GM08714 (cell line): Measurements from ENCODE around the gene COX8A.

ENCODE experiments used
- H3K4me3 ChIP-seq: fragments of 200-500 bp; sonication (Bioruptor generic); 2 replicates; pipeline ENCODE4 v1.5.1; 2014; ENCODE audit warnings: mild to moderate bottlenecking, low read length, inconsistent platforms
- ZNF274 ChIP-seq: IDR thresholded peaks from 2 replicates; pipeline ENCODE4 v1.6.1; 2012; ENCODE audit warnings: mild to moderate bottlenecking, low read depth, low read length

COX8A gene, protein sequence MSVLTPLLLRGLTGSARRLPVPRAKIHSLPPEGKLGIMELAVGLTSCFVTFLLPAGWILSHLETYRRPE

DNA sequence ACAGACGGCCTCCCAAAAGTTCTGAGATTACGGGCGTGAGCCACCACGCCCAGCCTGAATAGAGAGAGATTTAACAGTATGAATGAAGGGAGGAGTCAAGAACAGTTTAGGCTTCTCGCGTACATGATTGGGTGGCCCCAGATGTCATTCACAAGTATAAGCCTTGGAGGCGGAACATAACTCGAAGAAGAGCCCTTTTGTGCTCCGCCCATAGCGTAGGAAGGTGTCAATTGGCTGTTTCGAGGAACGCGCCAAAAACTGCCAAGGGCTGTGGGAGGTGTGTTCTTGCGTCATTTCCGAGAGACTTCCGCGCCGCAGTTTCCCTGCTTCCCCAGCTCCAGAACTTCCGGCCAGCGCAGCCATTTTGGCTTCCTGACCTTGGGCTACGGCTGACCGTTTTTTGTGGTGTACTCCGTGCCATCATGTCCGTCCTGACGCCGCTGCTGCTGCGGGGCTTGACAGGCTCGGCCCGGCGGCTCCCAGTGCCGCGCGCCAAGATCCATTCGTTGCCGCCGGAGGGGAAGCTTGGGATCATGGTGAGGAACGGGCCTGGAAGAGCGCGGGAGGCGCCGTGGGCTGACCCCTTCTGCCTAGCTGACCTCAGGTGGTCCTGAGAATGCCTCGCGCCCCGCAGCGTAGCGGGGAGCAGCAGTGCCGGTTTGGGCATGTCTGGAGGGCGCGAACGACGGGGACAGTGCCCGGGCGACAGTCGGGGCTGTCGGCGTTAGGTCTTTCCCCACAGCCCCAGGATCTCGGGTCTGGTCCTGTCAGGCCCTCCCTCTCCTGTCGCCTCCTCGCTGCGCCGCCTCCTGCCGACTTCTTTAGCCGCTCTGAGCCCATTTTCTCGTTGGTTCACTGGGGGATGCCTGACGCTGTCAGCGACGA, at the start of gene COX8A:
Gene COX8A, plus strand, starts transcription at position 362 of the 885 bp plus-strand sequence. Its CDS starts 61 bp downstream, at position 423.
- peak within 1 kb of the TSS; percentile 69 for H3K4me3 ChIP-seq
- TF ChIP-seq ZNF274: no peak

DNA sequence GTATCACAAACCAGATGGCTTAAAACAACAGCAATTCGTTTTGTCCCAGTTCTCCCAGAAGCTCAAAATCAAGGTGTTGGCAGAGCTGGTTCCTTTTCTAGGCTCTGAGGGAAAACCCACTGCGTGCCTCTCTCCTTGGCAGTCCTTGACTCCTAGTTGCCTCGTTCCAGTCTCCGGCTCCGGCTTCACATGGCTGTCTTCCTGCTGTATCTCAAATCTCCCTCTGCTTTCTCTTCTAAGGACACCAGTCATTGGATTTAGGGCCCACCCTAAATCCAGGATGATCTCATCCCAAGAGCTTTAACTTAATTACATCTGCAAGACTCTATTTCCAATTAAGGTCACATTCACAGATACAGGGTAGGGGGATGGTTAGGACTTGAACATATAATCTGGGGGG, 44.8 kb upstream of the COX8A start:
- H3K4me3 ChIP-seq: no peak overlapping the region
- TF ChIP-seq ZNF274: no peak

DNA sequence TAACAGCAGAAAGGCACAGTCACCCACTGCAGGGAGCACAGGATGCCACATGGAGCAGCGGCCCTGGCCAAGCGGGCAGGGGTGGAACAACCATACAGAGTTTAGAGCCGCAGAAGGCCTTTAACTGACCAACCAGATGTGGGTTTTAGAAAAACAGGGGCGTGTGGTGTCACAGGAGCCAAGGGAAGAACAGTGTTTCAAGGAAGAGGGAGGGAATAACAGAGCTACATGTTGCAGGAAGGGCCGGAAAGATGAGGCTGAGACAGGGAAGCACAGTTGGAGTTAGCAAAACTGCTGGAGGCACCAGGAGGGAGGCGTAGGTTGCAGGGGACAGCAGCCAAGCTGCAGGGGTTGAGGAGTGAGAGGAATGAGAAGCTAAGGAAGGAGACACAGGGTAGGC, 43.4 kb upstream of the COX8A start:
- H3K4me3 ChIP-seq: no peak overlapping the region
- TF ChIP-seq ZNF274: no peak

DNA sequence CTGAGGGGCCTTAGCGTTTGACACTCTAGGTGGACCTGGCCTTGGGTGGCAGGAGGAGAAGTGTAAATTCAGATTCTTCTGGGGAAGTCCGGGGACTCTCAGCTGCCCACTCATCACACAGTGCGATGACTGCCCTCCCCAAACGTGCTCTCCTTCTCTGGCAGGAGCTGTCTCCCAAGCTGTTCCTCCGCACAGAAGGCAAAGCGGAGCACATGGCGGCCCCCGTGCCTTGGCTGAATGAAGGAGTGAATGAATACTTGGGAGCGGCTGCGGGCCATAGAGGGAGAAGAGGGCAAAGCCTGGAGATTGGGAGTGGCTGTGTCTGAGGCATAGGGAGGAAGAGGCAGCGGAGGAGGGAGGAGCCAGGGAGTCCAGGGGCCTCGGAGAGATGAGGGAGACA, 42.5 kb upstream of the COX8A start:
- no peak for TF ChIP-seq ZNF274
- no peak overlapping the region for H3K4me3 ChIP-seq

DNA sequence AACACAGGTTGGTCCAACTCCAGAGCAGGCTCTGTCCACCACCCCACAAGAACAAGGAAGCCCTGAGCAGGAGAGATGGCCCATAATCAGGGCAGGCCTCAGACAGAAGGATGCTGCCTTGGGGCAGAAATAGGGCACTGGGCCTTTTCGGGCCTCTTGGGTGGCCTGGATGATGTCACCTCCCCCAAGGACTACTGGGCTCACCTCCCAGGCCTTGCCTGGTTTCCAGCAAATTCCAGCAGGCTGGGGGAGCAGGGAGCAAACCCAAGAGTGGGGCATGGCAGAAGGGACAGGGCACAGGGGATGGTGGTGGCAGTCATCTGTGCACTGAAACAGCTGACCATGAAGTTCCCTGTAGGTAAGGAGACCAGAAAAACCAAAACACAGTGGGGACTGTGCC, 41.0 kb upstream of the COX8A start:
- H3K4me3 ChIP-seq: no peak overlapping the region
- TF ChIP-seq ZNF274: no peak

DNA sequence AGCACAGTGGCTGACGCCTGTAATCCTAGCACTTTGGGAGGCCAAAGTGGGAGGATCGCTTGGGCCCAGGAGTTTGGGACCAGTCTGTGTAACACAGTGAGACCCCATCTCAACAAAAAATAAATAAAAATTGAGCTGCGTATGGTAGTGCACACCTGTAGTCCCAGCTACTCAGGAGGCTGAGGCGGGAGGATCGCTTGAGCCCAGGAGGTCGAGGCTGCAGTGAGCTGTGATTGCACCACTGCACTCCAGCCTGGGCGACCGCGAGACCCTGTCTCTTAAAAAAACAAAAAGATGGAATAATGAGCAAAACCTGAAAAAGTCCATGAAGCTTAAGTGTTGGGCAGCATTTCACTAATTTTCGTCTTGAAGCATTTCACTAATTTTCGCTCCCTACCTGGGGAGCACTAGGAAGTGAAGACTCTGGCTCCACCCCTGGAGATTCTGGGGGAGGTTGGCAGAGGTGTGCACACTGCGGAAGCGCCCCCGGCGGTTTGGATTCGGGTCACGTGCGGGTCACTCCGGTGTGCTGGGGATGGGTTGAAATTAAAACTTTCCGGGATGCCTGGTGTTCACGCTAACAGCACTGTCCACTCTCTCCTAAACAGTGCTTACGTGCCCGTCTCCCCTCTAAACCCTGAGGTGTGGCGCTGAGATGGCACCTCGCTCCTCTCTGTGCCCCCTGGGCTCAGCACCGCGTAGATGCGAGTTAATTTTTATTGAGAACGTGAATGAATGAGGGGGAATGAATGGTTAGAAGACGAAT, 36.5 kb upstream of the COX8A start:
- TF ChIP-seq ZNF274: no peak
- H3K4me3 ChIP-seq: peak overlapping the region; percentile 63; the same call in 1 of the 2 replicates

DNA sequence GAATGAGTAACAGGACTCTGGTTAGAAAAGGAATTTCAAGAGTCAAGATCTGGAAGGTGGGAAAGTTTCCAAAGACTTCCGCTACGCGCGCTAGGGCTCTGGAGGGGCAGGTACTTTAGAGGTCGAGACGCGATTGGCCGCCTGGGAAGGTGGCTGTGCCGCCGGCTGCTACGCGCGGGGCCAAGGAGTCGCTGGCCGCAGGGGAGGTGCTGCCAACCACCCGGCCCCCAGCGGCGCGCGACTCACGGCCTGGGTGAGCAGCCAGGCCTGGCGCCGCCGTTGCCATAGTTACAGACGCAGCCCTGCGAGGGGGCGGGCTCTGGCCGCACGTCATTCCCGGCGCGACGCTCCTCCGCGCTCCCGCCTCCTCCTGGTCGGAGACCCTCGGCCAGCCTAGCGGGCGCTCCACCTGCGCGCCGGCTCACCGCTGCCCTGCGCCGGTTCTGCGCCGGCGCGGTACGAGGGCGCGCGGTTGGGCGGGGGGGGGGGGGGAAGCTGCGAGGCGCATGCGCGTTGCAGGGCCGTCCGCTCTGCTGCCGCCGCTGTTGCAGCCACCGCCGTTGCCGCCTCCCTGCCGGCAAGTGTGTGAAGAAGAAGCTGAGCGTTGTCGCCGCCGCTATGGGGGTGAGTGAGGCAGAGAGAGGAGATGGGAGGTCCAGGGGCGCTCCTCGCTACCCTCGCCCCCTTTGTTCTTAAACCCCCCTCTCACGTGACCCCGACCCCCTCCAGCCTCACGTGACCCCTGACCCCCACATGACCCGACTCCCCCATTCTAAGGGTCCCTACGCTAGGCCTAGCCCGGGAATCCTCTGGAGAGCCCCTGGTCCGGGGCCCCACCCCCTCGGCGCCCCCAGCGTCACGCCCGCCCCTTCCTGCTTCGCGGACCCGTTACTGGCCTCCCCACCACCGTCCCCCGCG, 35.7 kb upstream of the COX8A start, which contains the start of gene NAA40:
Gene NAA40, plus strand, starts transcription at position 524 of the 918 bp plus-strand sequence. Its CDS starts 95 bp downstream, at position 619.
- no peak for TF ChIP-seq ZNF274
- H3K4me3 ChIP-seq: peak within 1 kb of the TSS; percentile 90

DNA sequence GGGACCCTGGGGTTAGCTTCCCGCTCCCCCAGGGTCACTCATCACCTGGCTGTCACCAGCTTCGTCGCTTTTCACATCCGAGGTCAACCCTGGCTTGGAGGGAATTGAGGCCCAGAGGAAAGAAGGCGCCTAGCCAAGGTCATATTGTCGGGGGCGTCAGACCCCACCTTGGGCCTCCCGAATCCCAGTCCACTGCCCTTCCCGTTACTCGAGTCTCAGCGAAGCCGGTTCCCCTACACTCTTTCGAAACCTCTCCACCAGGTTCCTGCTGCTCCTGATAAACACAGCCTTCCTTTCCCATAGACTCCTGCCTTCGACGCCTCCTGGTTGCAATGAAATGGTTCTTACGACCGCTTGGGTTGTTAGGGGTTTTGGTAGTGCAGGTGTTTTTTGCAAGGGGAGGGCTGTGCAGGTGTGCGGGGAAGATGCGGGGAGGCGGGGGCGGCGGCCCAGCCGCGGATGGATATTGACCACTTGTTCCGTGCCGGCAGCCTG, 35.0 kb upstream of the COX8A start:
- TF ChIP-seq ZNF274: no peak
- H3K4me3 ChIP-seq: peak overlapping the region; percentile 90

DNA sequence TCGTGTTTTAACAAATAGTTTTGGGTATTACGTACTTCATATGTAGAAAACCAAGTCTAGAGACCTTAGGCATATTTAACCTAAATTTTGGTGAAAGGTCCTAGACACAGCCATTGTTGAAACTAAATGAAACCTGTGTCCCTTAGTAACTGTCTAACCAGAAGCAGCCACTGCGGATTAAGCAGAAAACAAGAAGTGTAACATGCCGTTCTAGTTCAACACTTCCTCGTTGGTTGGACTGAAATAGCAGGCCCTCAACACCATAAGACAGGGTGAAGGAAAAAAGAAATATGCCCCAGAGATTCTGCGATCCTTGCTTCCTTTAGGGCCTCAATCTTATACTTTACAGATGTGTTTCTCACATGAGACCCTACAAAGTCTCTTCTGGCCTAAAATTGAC, 33.6 kb upstream of the COX8A start:
- H3K4me3 ChIP-seq: no peak overlapping the region

DNA sequence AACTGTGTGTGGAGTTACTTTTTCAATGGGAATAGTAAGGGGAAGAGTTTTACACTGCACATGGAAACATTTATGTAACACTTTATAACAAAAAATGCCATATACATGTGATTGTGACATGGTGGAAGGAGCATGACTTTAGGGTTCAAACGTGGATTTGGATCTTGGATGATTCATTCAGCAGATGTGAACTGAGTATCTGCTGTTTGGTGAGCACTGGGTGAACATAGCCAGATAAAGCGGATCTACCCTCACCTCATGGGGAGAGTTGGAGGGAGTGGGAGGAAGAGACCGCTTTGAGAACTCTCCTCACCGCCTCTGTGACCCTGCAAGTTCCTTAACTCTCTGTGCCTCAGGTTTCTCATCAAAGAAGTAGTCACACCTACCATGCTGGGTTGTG, 32.5 kb upstream of the COX8A start:
- H3K4me3 ChIP-seq: no peak overlapping the region
- no peak for TF ChIP-seq ZNF274

More for the DNA sequence above, 33.6 kb upstream of the COX8A start:
- no peak for TF ChIP-seq ZNF274

DNA sequence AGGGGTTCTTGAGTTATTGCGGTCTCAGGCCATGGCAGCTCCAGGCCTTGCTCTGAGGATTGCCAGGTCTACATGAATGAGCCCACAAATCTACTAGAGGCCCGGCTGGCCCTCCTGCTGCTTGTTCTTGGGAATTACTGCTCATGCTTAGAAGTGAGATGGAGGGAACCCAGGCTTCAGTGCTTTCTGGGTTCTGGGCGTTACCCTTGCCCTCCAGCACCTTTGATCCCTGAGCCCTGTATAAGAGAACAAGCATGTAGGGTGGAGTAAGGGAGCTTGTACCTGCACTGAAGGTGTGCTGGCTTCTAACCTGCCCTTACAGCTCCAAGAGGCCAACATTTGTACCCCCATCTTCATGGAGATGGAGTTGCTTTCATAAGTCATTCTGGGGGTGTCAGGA, 31.6 kb upstream of the COX8A start:
- no peak overlapping the region for H3K4me3 ChIP-seq
- no peak for TF ChIP-seq ZNF274

DNA sequence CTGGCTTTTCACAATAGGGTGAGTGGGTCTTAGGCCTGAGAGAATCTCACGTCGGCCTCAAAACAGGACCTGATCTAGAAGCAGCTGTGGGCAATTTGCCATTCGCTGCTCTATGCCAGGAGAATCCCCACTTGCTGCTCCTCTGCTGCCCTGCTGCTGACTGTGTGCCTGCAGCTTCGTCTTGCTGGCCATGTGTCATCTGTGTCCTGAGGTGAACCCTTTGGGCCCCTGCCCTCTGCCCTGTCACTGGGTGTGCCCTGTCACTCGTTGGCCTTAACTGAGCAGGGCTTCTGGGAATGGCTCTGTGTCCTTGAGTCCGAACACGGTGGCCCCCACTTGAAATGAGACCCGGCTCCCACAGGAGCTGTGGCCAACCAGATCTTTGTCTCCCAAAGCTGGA, 29.4 kb upstream of the COX8A start:
- no peak overlapping the region for H3K4me3 ChIP-seq
- TF ChIP-seq ZNF274: no peak

DNA sequence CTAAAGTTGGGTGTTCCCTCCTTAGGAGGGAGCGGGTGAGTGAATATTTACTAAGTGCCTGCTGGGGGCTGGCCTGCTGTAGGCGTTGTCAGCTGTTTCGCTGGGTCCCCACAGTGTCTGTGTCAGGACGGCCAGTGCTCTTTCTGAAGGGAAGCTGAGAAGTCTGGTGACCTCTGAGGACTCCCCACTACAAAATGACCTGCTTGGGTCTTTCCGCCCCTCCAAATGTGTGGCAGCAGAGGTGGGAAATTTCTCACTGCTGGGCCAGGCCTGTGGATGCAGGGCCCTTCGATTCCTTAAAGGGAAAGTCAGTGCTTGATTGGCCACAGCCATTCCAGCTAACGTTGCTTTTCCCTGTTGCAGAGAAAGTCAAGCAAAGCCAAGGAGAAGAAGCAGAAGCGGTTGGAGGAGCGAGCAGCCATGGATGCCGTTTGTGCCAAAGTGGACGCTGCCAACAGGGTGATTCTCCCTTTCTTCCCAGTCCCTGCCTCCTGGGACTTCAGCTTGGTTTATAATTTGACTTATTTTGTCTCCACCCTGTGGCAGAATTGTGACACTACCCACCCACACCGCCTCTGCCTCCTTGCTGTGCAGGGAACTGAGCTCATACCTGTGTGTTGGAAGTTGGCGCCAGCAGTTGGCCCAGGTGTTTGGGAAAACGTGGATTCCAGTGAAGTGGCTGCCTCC, 28.8 kb upstream of the COX8A start:
- no peak overlapping the region for H3K4me3 ChIP-seq

More for the DNA sequence above, 28.8 kb upstream of the COX8A start:
- TF ChIP-seq ZNF274: no peak
